ENCODE results near the gene MEP1A.
"Not testable (repeated sequence)": the region's sequence is repeated elsewhere in the genome, so short reads cannot be mapped to it uniquely, and the experiment has no call there.

The MEP1A gene

GRCh38 chr6:46758960-46759753 lies 34.0 kb upstream of the MEP1A start:
- DNase-seq, result no peak
- no peaks in the 10 kb centered on the region for H3K36me3 ChIP-seq (replicated peaks)
- in situ Hi-C loops (cut with HindIII; ENCODE audit: low pct_ligation_motif_present, low sequenced_read_pairs), result no loop called here
- no peak for TF ChIP-seq CTCF (IDR thresholded peaks at IDR 0.05; ENCODE audit: low read depth, low read length, missing control alignments)
- H3K4me3 ChIP-seq (ENCODE audit: low read depth, low read length), result no peak overlapping the region
- H3K27me3 ChIP-seq (replicated peaks), result no peaks in the 10 kb centered on the region
- H3K27ac ChIP-seq, result no peak overlapping the region

- no peaks in the 10 kb centered on the region for H3K36me3 ChIP-seq (replicated peaks)
- H3K27ac ChIP-seq, result no peak overlapping the region
- H3K27me3 ChIP-seq (replicated peaks), result no peaks in the 10 kb centered on the region
- no peak overlapping the region for H3K4me3 ChIP-seq (ENCODE audit: low read depth, low read length)
- DNase-seq, result no peak
- in situ Hi-C loops (cut with HindIII; ENCODE audit: low pct_ligation_motif_present, low sequenced_read_pairs), result no loop called here
- no peak for TF ChIP-seq CTCF (IDR thresholded peaks at IDR 0.05; ENCODE audit: low read depth, low read length, missing control alignments)
These were observed 32.3 kb upstream of the MEP1A start for GRCh38 chr6:46760925-46761324.

- no peak for DNase-seq
- Histone ChIP-seq H3K27ac (no peak overlapping the region), H3K27me3 (replicated peaks) (no peaks in the 10 kb centered on the region), H3K4me3 (ENCODE audit: low read depth, low read length) (no peak overlapping the region), H3K36me3 (replicated peaks) (no peaks in the 10 kb centered on the region)
- no peak for TF ChIP-seq CTCF (IDR thresholded peaks at IDR 0.05; ENCODE audit: low read depth, low read length, missing control alignments)
- in situ Hi-C loops (cut with HindIII; ENCODE audit: low pct_ligation_motif_present, low sequenced_read_pairs), result no loop called here
These were observed 29.7 kb upstream of the MEP1A start for GRCh38 chr6:46763466-46763865.

GRCh38 chr6:46764280-46764679 lies 28.9 kb upstream of the MEP1A start:
- H3K27me3 ChIP-seq (replicated peaks); H3K27ac ChIP-seq; DNase-seq; H3K36me3 ChIP-seq (replicated peaks); H3K4me3 ChIP-seq (ENCODE audit: low read depth, low read length); in situ Hi-C loops (cut with HindIII; ENCODE audit: low pct_ligation_motif_present, low sequenced_read_pairs): not testable (repeated sequence)

- Histone ChIP-seq H3K27me3 (replicated peaks) (no peaks in the 10 kb centered on the region), H3K36me3 (replicated peaks) (no peaks in the 10 kb centered on the region), H3K27ac (no peak overlapping the region), H3K4me3 (ENCODE audit: low read depth, low read length) (no peak overlapping the region)
- in situ Hi-C loops (cut with HindIII; ENCODE audit: low pct_ligation_motif_present, low sequenced_read_pairs), result no loop called here
- DNase-seq, result no peak
- no peak for TF ChIP-seq CTCF (IDR thresholded peaks at IDR 0.05; ENCODE audit: low read depth, low read length, missing control alignments)
These were observed 28.2 kb upstream of the MEP1A start for GRCh38 chr6:46764961-46765360.

- in situ Hi-C loops (cut with HindIII; ENCODE audit: low pct_ligation_motif_present, low sequenced_read_pairs), result no loop called here
These were observed 21.2 kb upstream of the MEP1A start for GRCh38 chr6:46772016-46772415.

More at GRCh38 chr6:46772016-46772415, 21.2 kb upstream of the MEP1A start:
- Histone ChIP-seq H3K27me3 (replicated peaks) (no peaks in the 10 kb centered on the region), H3K4me3 (ENCODE audit: low read depth, low read length) (no peak overlapping the region), H3K36me3 (replicated peaks) (no peaks in the 10 kb centered on the region), H3K27ac (no peak overlapping the region)
- TF ChIP-seq CTCF (IDR thresholded peaks at IDR 0.05; ENCODE audit: low read depth, low read length, missing control alignments), result no peak
- no peak for DNase-seq
